Inflammatory macrophage treated with lipopolysaccharide for 4 hours (primary cell): ENCODE measurements around the gene PRKCA.
"Not testable (repeated sequence)": the region's sequence is repeated elsewhere in the genome, so short reads cannot be mapped to it uniquely, and the experiment has no call there.

ENCODE experiments used
- DNase-seq: peaks from one replicate; pipeline ENCODE4 v3.0.0-alpha.2; 2020

Gene PRKCA

GRCh38 chr17:66355510-66355909, 53.1 kb downstream of the PRKCA start:
- no peak for DNase-seq

GRCh38 chr17:66357037-66357436, 54.6 kb downstream of the PRKCA start:
- DNase-seq, result no peak

- no peak for DNase-seq
Observed at GRCh38 chr17:66359351-66359750, 56.9 kb downstream of the PRKCA start.

GRCh38 chr17:66360961-66361565, 58.6 kb downstream of the PRKCA start:
- DNase-seq, result not testable (repeated sequence)

- peak; percentile 7 for DNase-seq
Observed at GRCh38 chr17:66364508-66364907, 62.1 kb downstream of the PRKCA start.

GRCh38 chr17:66364990-66365490, 62.6 kb downstream of the PRKCA start:
- no peak for DNase-seq

GRCh38 chr17:66365903-66366302, 63.5 kb downstream of the PRKCA start:
- DNase-seq, result no peak

GRCh38 chr17:66367107-66367506, 64.7 kb downstream of the PRKCA start:
- DNase-seq, result no peak

GRCh38 chr17:66369830-66370229, 67.4 kb downstream of the PRKCA start:
- no peak for DNase-seq

- DNase-seq, result no peak
Observed at GRCh38 chr17:66371561-66371960, 69.1 kb downstream of the PRKCA start.

- no peak for DNase-seq
Observed at GRCh38 chr17:66372182-66372581, 69.8 kb downstream of the PRKCA start.

GRCh38 chr17:66373079-66373478, 70.7 kb downstream of the PRKCA start:
- no peak for DNase-seq

- DNase-seq, result no peak
Observed at GRCh38 chr17:66373944-66374817, 71.8 kb downstream of the PRKCA start.

- DNase-seq, result no peak
Observed at GRCh38 chr17:66375121-66375520, 72.7 kb downstream of the PRKCA start.

GRCh38 chr17:66378296-66378695, 75.9 kb downstream of the PRKCA start:
- no peak for DNase-seq

- DNase-seq, result peak; percentile 18
Observed at GRCh38 chr17:66379544-66379943, 77.1 kb downstream of the PRKCA start.

GRCh38 chr17:66379996-66380395, 77.6 kb downstream of the PRKCA start:
- DNase-seq, result peak; percentile 35

GRCh38 chr17:66381701-66382362, 79.4 kb downstream of the PRKCA start:
- no peak for DNase-seq

- no peak for DNase-seq
Observed at GRCh38 chr17:66383333-66383732, 80.9 kb downstream of the PRKCA start.

GRCh38 chr17:66386498-66387351, 84.3 kb downstream of the PRKCA start:
- peak; percentile 59 for DNase-seq

GRCh38 chr17:66387392-66387981, 85.1 kb downstream of the PRKCA start:
- no peak for DNase-seq

- DNase-seq, result no peak
Observed at GRCh38 chr17:66392783-66393437, 90.5 kb downstream of the PRKCA start.
